GM21737 (cell line): Measurements from ENCODE around the gene LURAP1L.
"Not testable (repeated sequence)": the region's sequence is repeated elsewhere in the genome, so short reads cannot be mapped to it uniquely, and the experiment has no call there.

Source experiments
- ATAC-seq: cut with Tn5 transposase; IDR thresholded peaks from one replicate; pipeline ENCODE4 v1.9.1; 2021; ENCODE audit warnings: mild to moderate bottlenecking, moderate library complexity; ENCODE audit not compliant: unreplicated experiment

LURAP1L gene

DNA sequence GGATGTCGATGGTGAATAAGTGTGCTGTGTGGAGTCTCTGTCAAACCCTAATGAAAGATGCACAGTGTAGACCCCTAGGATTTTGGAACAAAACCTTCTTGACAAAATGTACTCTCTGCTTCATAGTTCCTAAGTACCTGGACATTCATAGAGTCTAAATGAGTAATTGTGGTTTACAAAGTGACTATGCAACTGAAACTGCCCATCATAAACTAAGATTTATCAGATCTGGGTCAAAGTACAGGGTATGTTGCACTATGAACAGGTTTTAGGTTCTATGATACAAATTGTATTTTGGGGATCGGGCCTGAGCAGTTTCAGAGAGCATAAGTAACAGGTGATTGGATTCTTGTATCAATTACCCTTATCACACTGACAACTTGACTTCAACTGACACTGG, 79.4 kb downstream of the LURAP1L start:
- no peak for ATAC-seq

DNA sequence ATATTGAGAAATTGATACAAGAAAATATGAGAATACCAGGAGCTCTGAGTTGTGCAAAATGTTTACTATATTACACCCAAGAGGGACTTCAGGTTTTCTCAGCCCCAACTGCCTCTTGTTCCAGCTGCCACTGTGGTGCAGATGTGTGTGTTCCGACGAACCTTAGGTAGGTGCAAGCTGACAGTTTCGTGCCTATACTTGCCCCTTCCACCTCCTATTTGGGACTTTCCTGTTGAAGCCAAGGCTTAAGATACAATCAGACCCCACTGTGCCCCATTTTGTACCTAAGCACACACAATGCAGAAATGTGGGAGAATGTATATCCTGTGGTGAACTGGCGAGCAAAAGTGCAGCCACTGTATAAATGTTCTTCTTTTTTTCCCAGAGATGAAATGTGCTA, 80.2 kb downstream of the LURAP1L start:
- ATAC-seq, result no peak

DNA sequence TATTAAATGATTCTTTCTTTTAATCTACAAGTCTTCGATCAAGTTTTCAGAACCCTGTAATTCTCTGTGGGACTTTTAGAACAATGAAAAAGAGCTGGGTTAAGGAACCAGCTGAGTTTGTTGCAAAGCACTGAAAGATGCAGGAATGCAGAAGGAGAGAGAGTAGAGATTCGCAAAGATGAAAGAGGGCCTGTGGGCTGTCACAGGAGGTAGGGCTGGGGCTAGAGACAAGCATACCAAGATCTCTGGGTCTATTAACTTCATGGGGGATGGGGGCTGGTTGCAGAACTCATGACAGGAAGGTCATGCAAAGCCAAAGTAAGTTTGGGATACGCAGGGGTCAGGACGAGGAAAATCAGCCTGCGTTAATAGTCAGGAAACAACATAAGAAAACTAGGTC, 81.8 kb downstream of the LURAP1L start:
- ATAC-seq, result no peak

DNA sequence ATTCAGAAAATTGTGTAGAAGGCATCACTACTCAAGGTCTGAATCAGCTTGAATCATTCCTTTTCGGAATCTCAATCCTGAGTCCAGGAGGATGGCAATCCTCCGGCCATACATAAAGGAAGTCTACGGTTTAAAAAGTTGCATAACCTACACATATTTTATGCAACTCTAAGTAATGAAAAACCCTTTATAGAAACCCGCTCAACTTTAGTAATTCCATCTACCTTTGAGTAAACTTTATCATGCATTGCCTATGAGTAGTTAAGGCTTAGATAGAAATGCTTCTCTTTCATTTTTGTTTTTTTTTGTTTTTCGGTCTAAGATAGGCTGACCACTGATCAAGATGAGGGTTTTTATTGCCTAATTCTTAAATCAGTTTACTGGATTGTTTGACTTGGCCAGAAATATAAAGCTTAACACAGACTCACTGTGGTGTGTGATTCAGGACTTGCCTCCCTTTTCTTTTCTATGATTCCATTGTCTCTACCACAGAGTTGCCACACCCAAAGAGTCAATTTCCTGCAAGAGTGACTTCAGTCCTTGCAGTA, 85.0 kb downstream of the LURAP1L start:
- no peak for ATAC-seq

DNA sequence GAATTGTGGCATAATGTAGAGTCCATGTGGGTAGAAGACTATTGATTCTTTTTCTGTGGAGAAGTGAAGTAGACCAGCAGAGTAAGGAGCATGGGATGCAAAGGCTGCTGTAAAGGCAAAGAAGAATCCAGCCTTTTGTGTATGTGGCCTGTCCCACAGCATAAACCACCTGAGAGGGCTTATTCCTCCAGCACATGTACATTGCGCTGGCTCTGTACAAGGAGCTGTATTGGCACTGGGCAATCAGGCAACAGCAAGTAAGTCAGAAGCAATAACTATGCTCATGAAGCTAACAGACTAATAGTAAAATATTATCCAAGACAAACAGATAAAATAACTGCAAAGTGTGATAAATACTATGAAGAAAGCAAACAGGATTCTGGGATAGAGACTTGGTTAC, 86.2 kb downstream of the LURAP1L start:
- ATAC-seq, result no peak

DNA sequence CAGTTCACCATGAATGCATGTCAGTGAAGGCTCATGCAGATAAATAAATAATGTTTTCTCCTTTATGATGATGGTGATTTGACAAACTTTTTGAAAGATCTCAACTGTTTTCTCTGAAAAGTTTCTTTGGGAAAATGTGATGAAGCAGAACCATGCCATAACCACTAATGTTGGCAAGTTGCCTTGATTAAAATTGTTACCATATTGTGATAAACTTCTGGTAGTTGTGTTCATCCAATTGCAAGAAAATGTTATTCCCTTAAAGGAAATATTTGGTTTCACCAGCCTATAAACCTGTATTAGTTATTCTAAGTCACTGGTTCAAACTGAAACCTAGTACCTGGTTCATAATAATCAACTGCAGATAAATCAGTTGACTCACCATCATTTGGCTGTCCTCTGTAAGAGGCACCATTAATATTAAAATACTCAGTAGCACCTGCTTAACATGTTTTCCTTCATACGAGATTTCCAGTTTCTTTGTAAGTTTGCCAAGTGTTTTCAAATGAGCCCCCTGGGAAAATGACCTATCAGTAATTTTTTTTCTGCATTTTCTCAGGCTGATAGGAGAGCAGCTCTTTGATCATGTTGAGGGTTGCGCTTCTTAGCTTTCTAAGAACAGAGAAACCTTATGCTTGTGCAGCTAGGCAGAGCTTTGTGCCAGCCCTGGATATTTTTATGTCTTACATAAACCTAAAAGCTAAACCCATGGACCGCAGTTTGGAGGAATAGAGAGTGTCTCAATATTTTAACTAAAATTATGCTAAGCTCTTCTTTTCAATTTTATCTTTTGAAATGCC, 88.0 kb downstream of the LURAP1L start:
- ATAC-seq, result no peak

DNA sequence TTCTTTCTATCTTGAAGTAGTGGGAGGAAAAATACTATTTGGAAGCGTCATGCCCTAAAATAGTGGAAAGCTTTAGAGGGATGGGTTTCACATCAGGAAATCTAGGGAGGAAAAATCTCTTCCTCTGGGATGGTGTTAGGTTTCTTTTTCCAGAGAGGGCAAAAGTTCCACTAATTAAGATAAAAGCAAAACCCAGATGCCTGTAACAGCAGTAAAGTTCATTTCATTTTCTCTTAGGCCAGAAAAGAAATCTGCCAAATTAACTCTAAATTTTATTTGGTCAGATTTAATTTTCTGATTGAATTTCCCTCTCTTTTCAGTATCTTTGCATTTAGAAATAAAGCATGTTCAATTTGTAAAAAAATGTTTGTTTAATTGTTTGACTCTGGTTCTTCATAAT, 88.8 kb downstream of the LURAP1L start:
- ATAC-seq, result no peak

DNA sequence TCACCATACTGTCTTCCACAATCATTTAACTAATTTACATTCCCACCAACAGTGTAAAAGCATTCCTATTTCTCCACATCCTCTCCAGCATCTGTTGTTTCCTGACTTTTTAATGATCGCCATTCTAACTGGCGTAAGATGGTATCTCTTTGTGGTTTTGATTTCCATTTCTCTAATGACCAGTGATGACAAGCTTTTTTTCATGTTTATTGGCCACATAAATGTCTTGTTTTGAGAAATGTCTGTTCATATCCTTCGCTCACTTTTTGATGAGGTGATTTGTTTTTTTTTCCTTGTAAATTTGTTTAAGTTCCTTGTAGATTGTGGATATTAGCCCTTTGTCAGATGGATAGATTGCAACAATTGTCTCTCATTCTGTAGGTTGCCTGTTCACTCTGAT, 90.6 kb downstream of the LURAP1L start:
- not testable (repeated sequence) for ATAC-seq
